ENCODE measurements around the gene TNNT1.

- TF ChIP-seq ATF3 (IDR thresholded peaks at IDR 0.05) (no peak), CTCF (IDR thresholded peaks at IDR 0.05 in 2 of 3, conservative IDR thresholded peaks at IDR 0.05 in 1 of 3; ENCODE audit: borderline replicate concordance in 1 of 3, insufficient read depth in 1 of 3, low read depth in 2 of 3, low read length in 2 of 3) (no peak), SRF (IDR thresholded peaks at IDR 0.05; ENCODE audit: low read depth) (no peak; the same call in 1 of the 2 replicates)
These were observed 40.4 kb upstream of the TNNT1 start for GRCh38 chr19:55189403-55189835.
